SH-SY5Y (cell line): Measurements from ENCODE around the gene NDUFB6.

ENCODE experiments used
- GATA2 ChIP-seq: IDR thresholded peaks from 2 replicates; pipeline ENCODE4 v1.6.1; 2011; ENCODE audit warnings: mild to moderate bottlenecking, low read depth, low read length
- GATA3 ChIP-seq: IDR thresholded peaks from 2 replicates; pipeline ENCODE4 v1.6.1; 2011; ENCODE audit warnings: low read depth, mild to moderate bottlenecking, low read length, moderate library complexity

- TF ChIP-seq GATA3: no peak
- no peak for TF ChIP-seq GATA2
Observed at GRCh38 chr9:32603914-32604852, 31.2 kb upstream of the NDUFB6 start.
